Stimulated activated CD8-positive, alpha-beta memory T cell treated with anti-CD3 and anti-CD28 coated beads, Interleukin-4, amount 100 ng/mL, for 48 hours (primary cell): Measurements from ENCODE around the gene RCAN1.
"Not testable (repeated sequence)": the region's sequence is repeated elsewhere in the genome, so short reads cannot be mapped to it uniquely, and the experiment has no call there.

Experiments
- DNase-seq: peaks from one replicate; pipeline ENCODE4 v3.0.0-alpha.2; 2020

Gene RCAN1

GRCh38 chr21:34597406-34597805 lies 17.5 kb downstream of the RCAN1 start:
- DNase-seq, result no peak

DNA sequence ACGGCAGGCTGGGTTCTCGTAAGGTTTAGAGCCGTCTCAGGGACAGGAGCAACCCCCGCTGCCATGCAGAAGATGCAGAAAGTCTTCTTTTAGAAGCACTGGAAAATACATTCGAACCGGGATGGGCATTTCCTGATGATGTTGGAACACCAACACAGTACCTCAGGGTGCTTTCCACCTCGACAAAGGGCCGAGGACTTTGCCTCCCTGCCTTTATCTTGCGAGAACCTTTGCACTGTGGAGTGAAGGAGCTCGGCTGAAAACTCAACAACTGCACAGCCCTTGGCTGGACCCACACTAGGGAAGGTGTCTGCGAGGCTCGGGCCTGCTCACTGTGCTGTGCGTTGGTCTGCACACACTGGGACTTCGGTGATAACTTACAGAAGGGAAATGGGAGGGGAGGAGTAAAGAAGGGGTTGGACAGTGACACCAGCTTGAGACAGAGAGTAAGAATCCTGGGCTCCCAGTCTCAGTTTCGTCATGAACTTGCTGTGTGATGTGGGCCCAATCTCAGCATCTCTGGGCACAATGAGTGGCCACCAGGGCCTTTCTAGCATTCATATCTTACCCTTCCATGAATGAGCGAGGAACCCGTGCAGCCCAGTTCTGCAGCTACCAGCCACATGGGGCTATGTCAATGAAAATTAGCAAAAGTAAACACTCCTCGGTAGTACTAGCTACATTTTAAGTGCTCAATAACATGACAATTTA lies 18.2 kb downstream of the RCAN1 start:
- no peak for DNase-seq

DNA sequence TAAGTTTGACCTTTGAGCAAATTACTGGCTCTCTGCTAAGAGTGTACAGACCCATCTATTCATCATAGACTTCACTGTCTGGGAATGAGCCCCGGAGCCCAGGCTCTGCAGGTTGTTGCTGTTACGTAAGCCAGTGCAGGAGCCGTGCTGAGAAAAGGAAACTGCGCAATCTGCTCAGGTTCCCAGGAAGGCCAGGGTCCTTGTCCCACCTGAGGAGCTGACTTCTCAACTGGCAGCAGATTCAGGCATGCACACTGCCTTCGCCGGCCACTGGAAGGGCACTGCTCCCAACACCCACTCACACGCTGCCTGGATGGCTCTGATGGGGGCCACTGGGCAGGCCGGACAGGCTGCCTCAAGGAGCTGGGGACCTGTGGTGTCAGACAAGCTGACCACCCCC lies 19.5 kb downstream of the RCAN1 start:
- DNase-seq, result no peak

- DNase-seq, result no peak
Observed at GRCh38 chr21:34594566-34595234, 20.2 kb downstream of the RCAN1 start.

GRCh38 chr21:34593954-34594531 lies 20.9 kb downstream of the RCAN1 start:
- DNase-seq, result no peak

- no peak for DNase-seq
Observed at GRCh38 chr21:34593423-34593822, 21.5 kb downstream of the RCAN1 start.

- DNase-seq, result no peak
Observed at GRCh38 chr21:34592120-34592955, 22.6 kb downstream of the RCAN1 start.

- DNase-seq, result no peak
Observed at GRCh38 chr21:34590520-34590919, 24.4 kb downstream of the RCAN1 start.

DNA sequence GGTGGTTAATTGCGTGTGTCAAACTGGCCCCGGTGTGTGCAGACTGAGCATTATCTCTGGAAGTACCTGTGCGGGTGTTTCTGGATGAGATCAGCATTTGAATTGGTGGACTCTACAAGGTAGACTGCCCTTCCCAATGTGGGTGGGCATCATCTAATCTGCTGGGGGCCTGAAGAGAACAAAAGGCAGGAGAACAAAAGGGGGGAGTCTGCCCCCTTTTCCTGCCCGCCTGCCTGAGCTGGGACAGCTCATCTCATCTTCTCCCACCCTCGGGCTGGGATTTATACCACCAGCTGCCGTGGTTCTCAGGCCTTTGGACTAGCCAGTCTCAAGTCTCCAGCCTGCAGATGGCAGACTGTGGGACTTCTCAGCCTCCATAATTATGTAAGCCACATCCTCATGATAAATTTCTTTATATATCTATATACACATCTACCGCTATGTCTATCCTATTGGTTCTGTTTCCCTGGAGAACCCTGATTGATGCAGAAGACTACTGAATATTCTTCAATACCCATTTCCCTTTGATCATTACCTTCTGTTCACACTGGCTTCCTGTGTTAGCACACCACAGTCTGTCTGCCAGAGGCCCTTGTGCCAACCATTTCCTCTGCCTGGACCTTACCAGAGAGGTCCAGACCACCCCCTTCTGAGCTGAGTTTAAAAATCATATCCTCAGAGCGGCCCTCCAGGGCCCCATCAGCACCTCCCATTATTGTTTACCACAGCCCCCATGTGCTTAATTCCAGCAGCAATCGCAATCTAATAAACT lies 25.2 kb downstream of the RCAN1 start:
- DNase-seq, result no peak

DNA sequence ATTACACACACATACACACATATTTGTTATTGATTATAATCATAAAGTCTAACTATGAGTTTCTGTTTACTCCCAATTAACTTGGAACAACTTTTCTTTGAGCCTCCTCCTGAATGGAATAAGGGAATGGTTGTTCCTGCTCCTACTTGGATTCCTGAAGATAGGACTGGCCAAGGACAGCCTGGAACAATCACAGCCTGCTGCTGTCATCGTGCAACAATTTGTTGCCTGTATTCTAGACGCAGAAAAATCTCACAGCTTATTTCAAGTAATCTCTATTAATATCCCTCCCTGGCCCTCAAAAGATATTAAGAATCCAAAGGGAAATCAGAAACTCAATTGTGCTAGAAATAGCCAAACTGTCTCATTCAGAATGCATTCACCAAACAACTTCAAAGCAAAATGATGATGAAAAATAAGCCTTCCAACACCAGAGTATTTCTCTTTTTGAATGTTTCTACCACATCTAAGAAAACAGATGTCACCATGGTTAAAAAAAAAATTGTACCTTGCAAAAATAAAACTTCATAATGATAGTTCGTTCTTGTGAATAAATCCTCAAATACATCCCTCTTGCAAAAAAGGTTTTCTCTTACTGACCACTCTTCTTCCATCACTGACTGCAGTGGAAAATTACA lies 30.9 kb downstream of the RCAN1 start:
- DNase-seq, result no peak

GRCh38 chr21:34582506-34583150 lies 32.3 kb downstream of the RCAN1 start:
- DNase-seq, result no peak

GRCh38 chr21:34580181-34580700 lies 34.7 kb downstream of the RCAN1 start:
- no peak for DNase-seq

DNA sequence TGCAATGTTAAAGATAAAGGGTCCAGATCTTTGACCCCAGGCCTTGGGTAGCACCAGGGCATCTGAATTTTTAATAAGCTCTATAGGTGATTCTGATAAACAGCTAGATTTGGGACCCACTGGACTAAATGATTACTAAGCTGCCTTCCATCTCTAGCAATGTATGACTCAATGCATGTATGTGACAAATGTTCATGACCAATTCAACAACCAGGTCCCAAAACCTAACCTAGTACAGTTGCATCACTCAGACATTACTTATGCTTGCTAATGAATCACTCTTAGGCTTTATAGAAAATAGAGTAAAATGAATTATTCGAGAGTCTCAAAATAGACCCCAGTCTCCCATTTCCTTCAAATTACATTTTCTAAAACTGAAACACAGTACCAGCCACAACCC lies 35.5 kb downstream of the RCAN1 start:
- DNase-seq, result no peak

GRCh38 chr21:34576041-34576511 lies 38.8 kb downstream of the RCAN1 start:
- no peak for DNase-seq

DNA sequence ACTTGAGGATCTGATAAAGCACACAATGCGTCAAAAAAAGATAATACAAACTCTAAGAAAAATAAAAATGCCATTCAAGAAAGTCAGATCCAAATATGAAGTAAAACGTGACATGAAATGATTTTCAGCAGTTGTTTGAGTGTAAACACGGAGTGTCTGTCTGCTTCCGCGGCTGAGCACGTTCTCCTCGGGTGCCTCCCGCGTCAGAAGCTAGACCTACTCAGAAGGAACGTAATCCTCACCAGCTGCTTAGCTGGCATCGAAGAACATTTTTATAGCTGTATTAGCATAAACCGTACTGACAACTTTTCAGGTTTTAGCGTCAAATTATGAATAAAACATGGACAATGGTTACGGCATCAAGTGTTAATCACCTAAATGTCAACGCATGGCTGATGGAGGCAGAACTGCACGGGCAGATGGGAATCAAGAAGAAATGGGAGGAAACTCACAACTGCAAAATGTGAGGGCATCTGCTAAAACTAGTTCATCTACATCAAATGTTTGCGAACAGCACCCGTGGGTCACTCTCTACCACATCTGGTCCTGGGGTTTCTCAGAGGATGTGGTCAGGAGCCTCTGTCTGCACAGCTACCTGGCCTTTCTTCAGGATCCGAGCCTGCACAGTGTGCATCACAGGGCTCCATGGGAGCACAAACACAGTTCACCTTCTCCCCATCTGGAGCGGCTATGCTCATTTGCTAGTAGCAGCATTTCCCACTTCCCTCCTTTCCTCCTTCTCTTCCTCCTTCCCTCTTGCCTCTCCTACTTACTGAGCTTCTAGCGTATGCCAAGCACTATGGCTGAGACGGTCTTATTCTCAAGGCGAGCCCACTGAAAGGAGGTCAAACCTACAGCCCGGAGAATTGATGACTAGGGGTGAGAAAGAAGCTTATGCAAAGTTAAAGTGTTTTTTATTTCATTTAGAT lies 40.0 kb downstream of the RCAN1 start:
- DNase-seq, result no peak

GRCh38 chr21:34571994-34572393 lies 42.9 kb downstream of the RCAN1 start:
- DNase-seq, result no peak

DNA sequence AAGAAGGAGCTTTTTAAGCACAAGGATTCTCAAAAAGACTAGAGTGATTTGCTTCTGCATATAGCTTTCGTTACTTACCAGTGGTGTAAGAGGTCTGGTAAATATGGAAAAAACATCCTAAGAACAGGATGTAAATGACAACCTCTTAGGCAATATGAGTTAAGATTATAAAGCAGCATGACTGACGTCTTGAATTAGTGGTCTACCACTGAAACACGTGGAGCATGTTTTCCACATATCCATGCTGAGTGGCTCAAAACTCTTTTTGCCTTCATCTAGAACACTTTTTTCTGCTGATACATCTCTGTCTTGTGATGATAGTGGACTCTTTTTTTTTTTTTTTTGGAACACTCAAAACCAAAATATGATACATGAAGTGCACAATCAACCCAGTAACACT lies 44.6 kb downstream of the RCAN1 start:
- DNase-seq, result no peak

DNA sequence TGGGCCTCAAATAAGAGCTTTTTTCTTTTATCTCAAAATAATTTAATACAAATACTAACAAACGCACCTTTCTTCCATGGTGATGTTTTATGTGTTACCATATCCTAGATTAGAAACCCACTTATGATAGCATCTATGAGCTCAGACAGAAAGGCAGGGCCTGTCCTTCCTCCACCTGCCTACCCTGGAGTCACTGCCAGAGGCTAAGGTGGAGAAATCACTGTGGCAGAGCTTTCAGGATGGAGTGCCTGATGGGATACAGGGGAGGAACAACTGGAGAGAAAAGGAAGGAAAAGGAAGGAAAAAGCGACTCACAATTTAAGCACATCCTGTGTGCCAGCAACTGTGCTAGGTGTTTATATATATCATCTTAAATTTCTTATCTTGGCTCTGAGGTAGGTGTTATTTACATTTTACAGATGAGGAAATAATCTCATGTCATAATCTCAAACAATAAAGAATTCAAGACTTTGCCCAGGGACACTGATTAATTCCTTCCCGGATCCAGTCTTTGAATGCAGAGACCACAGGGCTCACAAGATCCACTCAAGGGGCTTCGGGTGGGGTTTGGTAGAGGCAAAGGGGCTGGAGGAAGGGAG lies 45.4 kb downstream of the RCAN1 start:
- DNase-seq, result no peak

- DNase-seq, result not testable (repeated sequence)
Observed at GRCh38 chr21:34568801-34569200, 46.1 kb downstream of the RCAN1 start.
